ENCODE data around the gene RAB3B. TPM values are rescaled to one million over a fixed set of nuclear protein-coding genes. Genes with fewer than 3 reads are reported as not detected.

The RAB3B gene
- total RNA-seq, 1 donor from 2014 or later = not detected

- intact Hi-C loops (cut with micrococcal nuclease) = no loop called here
- Histone ChIP-seq H3K36me3 (no peaks in the 10 kb centered on the region), H3K27ac (replicated peaks) (no peak overlapping the region), H3K4me1 (no peaks in the 10 kb centered on the region), H3K9me3 (replicated peaks) (peaks cover 33% of the 10 kb centered on the region), H3K4me3 (no peak overlapping the region), H3K27me3 (ENCODE audit: low read depth) (peaks cover 27% of the 10 kb centered on the region)
- DNase-seq = no peak
- TF ChIP-seq, protein P1, sequence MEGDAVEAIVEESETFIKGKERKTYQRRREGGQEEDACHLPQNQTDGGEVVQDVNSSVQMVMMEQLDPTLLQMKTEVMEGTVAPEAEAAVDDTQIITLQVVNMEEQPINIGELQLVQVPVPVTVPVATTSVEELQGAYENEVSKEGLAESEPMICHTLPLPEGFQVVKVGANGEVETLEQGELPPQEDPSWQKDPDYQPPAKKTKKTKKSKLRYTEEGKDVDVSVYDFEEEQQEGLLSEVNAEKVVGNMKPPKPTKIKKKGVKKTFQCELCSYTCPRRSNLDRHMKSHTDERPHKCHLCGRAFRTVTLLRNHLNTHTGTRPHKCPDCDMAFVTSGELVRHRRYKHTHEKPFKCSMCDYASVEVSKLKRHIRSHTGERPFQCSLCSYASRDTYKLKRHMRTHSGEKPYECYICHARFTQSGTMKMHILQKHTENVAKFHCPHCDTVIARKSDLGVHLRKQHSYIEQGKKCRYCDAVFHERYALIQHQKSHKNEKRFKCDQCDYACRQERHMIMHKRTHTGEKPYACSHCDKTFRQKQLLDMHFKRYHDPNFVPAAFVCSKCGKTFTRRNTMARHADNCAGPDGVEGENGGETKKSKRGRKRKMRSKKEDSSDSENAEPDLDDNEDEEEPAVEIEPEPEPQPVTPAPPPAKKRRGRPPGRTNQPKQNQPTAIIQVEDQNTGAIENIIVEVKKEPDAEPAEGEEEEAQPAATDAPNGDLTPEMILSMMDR (IDR thresholded peaks at IDR 0.05; ENCODE audit: borderline replicate concordance) = no peak
These were observed 44.9 kb downstream of the RAB3B start for GRCh38 chr1:51945591-51945990.

DNA sequence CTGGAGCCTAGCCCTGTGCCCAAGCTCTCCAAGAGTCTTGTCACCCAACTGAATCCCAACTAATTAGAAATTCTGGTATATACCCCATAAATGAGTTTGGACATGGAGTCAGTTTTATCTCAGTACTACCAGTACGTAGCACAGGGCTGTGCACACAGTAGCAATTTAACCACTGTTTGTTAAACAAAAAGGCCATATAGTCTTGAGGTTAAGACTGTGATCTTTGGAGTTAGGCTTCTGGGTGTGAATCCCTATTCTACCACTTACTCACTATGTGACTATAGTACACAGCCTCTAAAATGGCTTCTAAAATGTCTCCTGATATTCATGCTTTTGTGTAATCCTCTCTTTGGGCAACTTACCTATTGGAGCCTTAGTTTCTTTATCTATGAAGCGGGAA lies 48.2 kb downstream of the RAB3B start:
- intact Hi-C loops (cut with micrococcal nuclease) = no loop called here
- no peaks in the 10 kb centered on the region for H3K36me3 ChIP-seq
- H3K27ac ChIP-seq (replicated peaks) = no peak overlapping the region
- no peak for DNase-seq
- H3K4me3 ChIP-seq = no peak overlapping the region
- H3K4me1 ChIP-seq = no peaks in the 10 kb centered on the region
- peaks cover 21% of the 10 kb centered on the region for H3K9me3 ChIP-seq (replicated peaks)
- peaks cover 3% of the 10 kb centered on the region for H3K27me3 ChIP-seq (ENCODE audit: low read depth)
- TF ChIP-seq, protein P1 (IDR thresholded peaks at IDR 0.05; ENCODE audit: borderline replicate concordance) = no peak

GRCh38 chr1:51941528-51941927 lies 49.0 kb downstream of the RAB3B start:
- no peaks in the 10 kb centered on the region for H3K27me3 ChIP-seq (ENCODE audit: low read depth)
- intact Hi-C loops (cut with micrococcal nuclease) = no loop called here
- no peak overlapping the region for H3K4me3 ChIP-seq
- no peaks in the 10 kb centered on the region for H3K4me1 ChIP-seq
- H3K9me3 ChIP-seq (replicated peaks) = peaks cover 21% of the 10 kb centered on the region
- no peak overlapping the region for H3K27ac ChIP-seq (replicated peaks)
- TF ChIP-seq, protein P1 (IDR thresholded peaks at IDR 0.05; ENCODE audit: borderline replicate concordance) = no peak
- H3K36me3 ChIP-seq = no peaks in the 10 kb centered on the region
- DNase-seq = no peak

GRCh38 chr1:51937112-51937511 lies 53.4 kb downstream of the RAB3B start:
- no peak for DNase-seq
- no peaks in the 10 kb centered on the region for H3K4me1 ChIP-seq
- H3K36me3 ChIP-seq = no peaks in the 10 kb centered on the region
- peaks cover 17% of the 10 kb centered on the region for H3K9me3 ChIP-seq (replicated peaks)
- no peak overlapping the region for H3K27ac ChIP-seq (replicated peaks)
- TF ChIP-seq, protein P1 (IDR thresholded peaks at IDR 0.05; ENCODE audit: borderline replicate concordance) = no peak
- peaks cover 32% of the 10 kb centered on the region for H3K27me3 ChIP-seq (ENCODE audit: low read depth)
- no peak overlapping the region for H3K4me3 ChIP-seq
- intact Hi-C loops (cut with micrococcal nuclease) = no loop called here

DNA sequence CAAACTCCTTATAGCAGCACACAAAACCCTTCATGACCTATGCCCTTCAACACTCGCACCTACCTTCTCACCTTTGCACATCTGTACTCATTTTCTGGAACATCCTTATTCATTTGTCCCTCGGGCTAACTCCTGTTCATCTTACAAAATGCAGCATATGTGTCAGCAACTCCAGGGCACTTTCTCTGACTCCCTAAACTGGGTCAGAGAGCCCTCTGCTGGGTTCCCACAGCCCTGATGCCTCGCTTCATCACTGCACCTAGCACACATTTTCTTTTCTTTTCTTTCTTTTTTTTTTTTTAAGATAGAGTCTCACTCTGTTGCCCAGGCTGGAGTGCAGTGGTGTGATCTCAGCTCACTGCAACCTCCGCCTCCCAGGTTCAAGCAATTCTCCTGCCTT lies 54.0 kb downstream of the RAB3B start:
- H3K36me3 ChIP-seq = no peaks in the 10 kb centered on the region
- DNase-seq = no peak
- H3K27ac ChIP-seq (replicated peaks) = no peak overlapping the region
- H3K4me3 ChIP-seq = no peak overlapping the region
- H3K4me1 ChIP-seq = no peaks in the 10 kb centered on the region
- intact Hi-C loops (cut with micrococcal nuclease) = no loop called here
- TF ChIP-seq, protein P1 (IDR thresholded peaks at IDR 0.05; ENCODE audit: borderline replicate concordance) = no peak
- H3K9me3 ChIP-seq (replicated peaks) = peaks cover 12% of the 10 kb centered on the region
- H3K27me3 ChIP-seq (ENCODE audit: low read depth) = peaks cover 32% of the 10 kb centered on the region

DNA sequence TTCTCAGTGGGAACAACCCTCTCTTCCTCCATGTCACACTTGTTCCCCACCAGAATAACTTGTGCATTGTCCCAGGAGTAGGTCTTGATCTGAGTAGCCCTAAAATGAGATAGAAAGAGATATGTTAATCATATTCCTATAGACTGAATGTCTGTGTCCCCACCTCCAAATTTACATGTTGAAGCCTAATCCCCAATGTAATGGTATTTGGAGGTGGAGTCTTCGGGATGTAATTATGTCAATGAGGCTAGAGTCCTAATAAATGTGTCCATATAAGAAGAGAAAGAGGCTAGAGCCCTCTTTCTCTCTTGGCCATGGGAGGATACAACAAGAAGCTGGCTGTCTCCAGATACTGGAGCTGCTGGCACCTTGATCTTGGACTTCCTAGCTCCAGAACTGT lies 57.2 kb downstream of the RAB3B start:
- TF ChIP-seq, protein P1 (IDR thresholded peaks at IDR 0.05; ENCODE audit: borderline replicate concordance) = no peak
- H3K4me3 ChIP-seq = no peak overlapping the region
- H3K4me1 ChIP-seq = no peaks in the 10 kb centered on the region
- H3K9me3 ChIP-seq (replicated peaks) = no peaks in the 10 kb centered on the region
- H3K36me3 ChIP-seq = no peaks in the 10 kb centered on the region
- intact Hi-C loops (cut with micrococcal nuclease) = no loop called here
- DNase-seq = no peak
- peaks cover 62% of the 10 kb centered on the region for H3K27me3 ChIP-seq (ENCODE audit: low read depth)
- no peak overlapping the region for H3K27ac ChIP-seq (replicated peaks)

All from left ventricle myocardium inferior (tissue), 1 donor.